Measurements from ENCODE around the gene PFKFB1.
"Not testable (repeated sequence)": the region's sequence is repeated elsewhere in the genome, so short reads cannot be mapped to it uniquely, and the experiment has no call there.

Gene PFKFB1

GRCh38 chrX:54992911-54993622, 921 bp downstream of the PFKFB1 start:
- Histone ChIP-seq H3K4me3 (no peak overlapping the region), H3K27ac (no peak overlapping the region)
- no peak for TF ChIP-seq CTCF (IDR thresholded peaks at IDR 0.05)

GRCh38 chrX:54991706-54992105, 2.3 kb downstream of the PFKFB1 start:
- TF ChIP-seq CTCF (IDR thresholded peaks at IDR 0.05): no peak
- no peak for DNase-seq (ENCODE audit: low spot score)
- no peak overlapping the region for H3K4me3 ChIP-seq
- no peak overlapping the region for H3K27ac ChIP-seq

More at GRCh38 chrX:54992911-54993622, 921 bp downstream of the PFKFB1 start:
- no peak for DNase-seq (ENCODE audit: low spot score)

- DNase-seq (ENCODE audit: low spot score); H3K4me3 ChIP-seq; H3K27ac ChIP-seq: not testable (repeated sequence)
Measured at GRCh38 chrX:54983306-54983705, 10.7 kb downstream of the PFKFB1 start.

GRCh38 chrX:54980334-54980733, 13.7 kb downstream of the PFKFB1 start:
- DNase-seq (ENCODE audit: low spot score): no peak
- no peak for TF ChIP-seq CTCF (IDR thresholded peaks at IDR 0.05)
- Histone ChIP-seq H3K4me3 (no peak overlapping the region), H3K27ac (no peak overlapping the region)

GRCh38 chrX:54979432-54979831, 14.6 kb downstream of the PFKFB1 start:
- H3K27ac ChIP-seq: no peak overlapping the region
- TF ChIP-seq CTCF (IDR thresholded peaks at IDR 0.05): no peak
- DNase-seq (ENCODE audit: low spot score): no peak
- H3K4me3 ChIP-seq: no peak overlapping the region

- no peak for DNase-seq (ENCODE audit: low spot score)
- Histone ChIP-seq H3K4me3 (no peak overlapping the region), H3K27ac (no peak overlapping the region)
- TF ChIP-seq CTCF (IDR thresholded peaks at IDR 0.05): no peak
Measured at GRCh38 chrX:54978448-54978847, 15.5 kb downstream of the PFKFB1 start.

GRCh38 chrX:54977387-54977786, 16.6 kb downstream of the PFKFB1 start:
- TF ChIP-seq CTCF (IDR thresholded peaks at IDR 0.05): no peak
- no peak overlapping the region for H3K4me3 ChIP-seq
- no peak for DNase-seq (ENCODE audit: low spot score)
- no peak overlapping the region for H3K27ac ChIP-seq

Data from coronary artery (tissue), 2 donors.